ENCODE results near the gene LAMA3.

DNA sequence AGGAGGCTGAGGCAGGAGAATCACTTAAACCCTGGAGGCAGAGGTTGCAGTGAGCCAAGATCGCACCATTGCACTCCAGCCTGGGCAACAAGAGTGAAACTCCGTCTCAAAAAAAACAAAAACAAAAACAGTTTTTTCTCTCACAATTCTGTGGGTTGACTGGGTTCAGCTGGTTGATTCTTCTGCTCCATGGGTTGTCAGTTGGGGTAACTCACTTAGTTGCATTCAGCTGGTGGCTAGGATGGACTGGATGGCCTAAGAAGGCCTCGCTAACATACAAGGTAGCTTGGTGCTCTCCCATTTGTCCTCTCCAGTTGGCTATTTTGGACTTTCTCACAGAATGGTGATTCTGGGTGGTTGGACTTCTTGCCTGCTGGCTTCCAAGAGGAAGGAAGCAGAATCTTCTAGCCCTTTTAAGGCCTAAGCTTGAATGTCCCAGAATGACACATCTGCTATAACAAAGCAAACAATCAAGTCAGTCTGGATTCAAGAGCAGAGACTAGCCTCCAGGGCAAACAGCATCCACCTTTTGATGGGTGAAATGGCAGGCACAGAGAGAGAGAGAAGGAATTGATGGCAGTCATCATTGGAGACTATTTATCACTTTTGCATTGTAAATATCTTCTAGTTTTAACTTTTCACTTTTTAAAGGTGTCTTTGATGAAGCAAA, 17.9 kb downstream of the LAMA3 start:
- TF ChIP-seq POLR2AphosphoS5 (IDR thresholded peaks at IDR 0.05; ENCODE audit: low read length) (no peak), ZNF274 (IDR thresholded peaks at IDR 0.05; ENCODE audit: insufficient read depth, insufficient read length) (no peak), CEBPB (IDR thresholded peaks at IDR 0.05; ENCODE audit: borderline replicate concordance in 1 of 2, low read depth in 2 of 2, low read length in 2 of 2) (no peak), GABPA (IDR thresholded peaks at IDR 0.05; ENCODE audit: low read depth) (no peak)
- TF ChIP-seq, protein P1, sequence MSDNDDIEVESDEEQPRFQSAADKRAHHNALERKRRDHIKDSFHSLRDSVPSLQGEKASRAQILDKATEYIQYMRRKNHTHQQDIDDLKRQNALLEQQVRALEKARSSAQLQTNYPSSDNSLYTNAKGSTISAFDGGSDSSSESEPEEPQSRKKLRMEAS (IDR thresholded peaks at IDR 0.05; ENCODE audit: low read depth, low read length) = no peak
- TF ChIP-seq, protein P2, sequence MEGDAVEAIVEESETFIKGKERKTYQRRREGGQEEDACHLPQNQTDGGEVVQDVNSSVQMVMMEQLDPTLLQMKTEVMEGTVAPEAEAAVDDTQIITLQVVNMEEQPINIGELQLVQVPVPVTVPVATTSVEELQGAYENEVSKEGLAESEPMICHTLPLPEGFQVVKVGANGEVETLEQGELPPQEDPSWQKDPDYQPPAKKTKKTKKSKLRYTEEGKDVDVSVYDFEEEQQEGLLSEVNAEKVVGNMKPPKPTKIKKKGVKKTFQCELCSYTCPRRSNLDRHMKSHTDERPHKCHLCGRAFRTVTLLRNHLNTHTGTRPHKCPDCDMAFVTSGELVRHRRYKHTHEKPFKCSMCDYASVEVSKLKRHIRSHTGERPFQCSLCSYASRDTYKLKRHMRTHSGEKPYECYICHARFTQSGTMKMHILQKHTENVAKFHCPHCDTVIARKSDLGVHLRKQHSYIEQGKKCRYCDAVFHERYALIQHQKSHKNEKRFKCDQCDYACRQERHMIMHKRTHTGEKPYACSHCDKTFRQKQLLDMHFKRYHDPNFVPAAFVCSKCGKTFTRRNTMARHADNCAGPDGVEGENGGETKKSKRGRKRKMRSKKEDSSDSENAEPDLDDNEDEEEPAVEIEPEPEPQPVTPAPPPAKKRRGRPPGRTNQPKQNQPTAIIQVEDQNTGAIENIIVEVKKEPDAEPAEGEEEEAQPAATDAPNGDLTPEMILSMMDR (IDR thresholded peaks at IDR 0.05 in 2 of 3, conservative IDR thresholded peaks at IDR 0.05 in 1 of 3; ENCODE audit: control insufficient read depth in 2 of 3, extremely low read depth in 1 of 3, insufficient read depth in 1 of 3, low read depth in 3 of 3, low read length in 3 of 3) = no peak
- TF ChIP-seq, protein P3, sequence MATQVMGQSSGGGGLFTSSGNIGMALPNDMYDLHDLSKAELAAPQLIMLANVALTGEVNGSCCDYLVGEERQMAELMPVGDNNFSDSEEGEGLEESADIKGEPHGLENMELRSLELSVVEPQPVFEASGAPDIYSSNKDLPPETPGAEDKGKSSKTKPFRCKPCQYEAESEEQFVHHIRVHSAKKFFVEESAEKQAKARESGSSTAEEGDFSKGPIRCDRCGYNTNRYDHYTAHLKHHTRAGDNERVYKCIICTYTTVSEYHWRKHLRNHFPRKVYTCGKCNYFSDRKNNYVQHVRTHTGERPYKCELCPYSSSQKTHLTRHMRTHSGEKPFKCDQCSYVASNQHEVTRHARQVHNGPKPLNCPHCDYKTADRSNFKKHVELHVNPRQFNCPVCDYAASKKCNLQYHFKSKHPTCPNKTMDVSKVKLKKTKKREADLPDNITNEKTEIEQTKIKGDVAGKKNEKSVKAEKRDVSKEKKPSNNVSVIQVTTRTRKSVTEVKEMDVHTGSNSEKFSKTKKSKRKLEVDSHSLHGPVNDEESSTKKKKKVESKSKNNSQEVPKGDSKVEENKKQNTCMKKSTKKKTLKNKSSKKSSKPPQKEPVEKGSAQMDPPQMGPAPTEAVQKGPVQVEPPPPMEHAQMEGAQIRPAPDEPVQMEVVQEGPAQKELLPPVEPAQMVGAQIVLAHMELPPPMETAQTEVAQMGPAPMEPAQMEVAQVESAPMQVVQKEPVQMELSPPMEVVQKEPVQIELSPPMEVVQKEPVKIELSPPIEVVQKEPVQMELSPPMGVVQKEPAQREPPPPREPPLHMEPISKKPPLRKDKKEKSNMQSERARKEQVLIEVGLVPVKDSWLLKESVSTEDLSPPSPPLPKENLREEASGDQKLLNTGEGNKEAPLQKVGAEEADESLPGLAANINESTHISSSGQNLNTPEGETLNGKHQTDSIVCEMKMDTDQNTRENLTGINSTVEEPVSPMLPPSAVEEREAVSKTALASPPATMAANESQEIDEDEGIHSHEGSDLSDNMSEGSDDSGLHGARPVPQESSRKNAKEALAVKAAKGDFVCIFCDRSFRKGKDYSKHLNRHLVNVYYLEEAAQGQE (IDR thresholded peaks at IDR 0.05; ENCODE audit: low read depth, low read length) = no peak

Measured in GM12878 (cell line).